Fibroblast of the aortic adventitia (primary cell): Measurements from ENCODE around the gene JMJD1C. TPM values are rescaled to one million over a fixed set of nuclear protein-coding genes. Genes with fewer than 3 reads are reported as not detected.

Experiments
- DNase-seq: peaks from one replicate; pipeline ENCODE4 v3.0.0-alpha.2; 2010; ENCODE audit warnings: low read depth
- H3K4me3 ChIP-seq: 2 replicates; pipeline ENCODE4 v1.5.1; 2011; ENCODE audit warnings: low read depth, mild to moderate bottlenecking, control low read depth, low read length, moderate library complexity
- CTCF ChIP-seq: IDR thresholded peaks from 2 replicates; pipeline ENCODE4 v1.5.1; 2011; ENCODE audit warnings: mild to moderate bottlenecking, low read length, control low read depth, inconsistent platforms; ENCODE audit not compliant: insufficient read depth
- total RNA-seq: library from RNA; depleted of rRNA; stranded (reverse); fragments of >200 nt; gene quantifications from 2 replicates; pipeline ENCODE4 v1.2.3, GENCODE V29; 2012; ENCODE audit warnings: low replicate concordance

The JMJD1C gene
- total RNA-seq, 1 donor: 120 TPM

- H3K4me3 ChIP-seq: no peak overlapping the region
- TF ChIP-seq CTCF: no peak
- peak; percentile 52 for DNase-seq
Observed at GRCh38 chr10:63409465-63410027, 56.2 kb downstream of the JMJD1C start.

- no peak for DNase-seq
- H3K4me3 ChIP-seq: no peak overlapping the region
- no peak for TF ChIP-seq CTCF
Observed at GRCh38 chr10:63407136-63407662, 58.6 kb downstream of the JMJD1C start.

GRCh38 chr10:63396133-63396761 is 69.5 kb downstream of the JMJD1C start:
- no peak for TF ChIP-seq CTCF
- peak overlapping the region; percentile 29 for H3K4me3 ChIP-seq
- peak; percentile 48 for DNase-seq

- DNase-seq: no peak
- no peak for TF ChIP-seq CTCF
- no peak overlapping the region for H3K4me3 ChIP-seq
Observed at GRCh38 chr10:63393050-63393449, 72.7 kb downstream of the JMJD1C start.

- no peak overlapping the region for H3K4me3 ChIP-seq
- DNase-seq: no peak
- no peak for TF ChIP-seq CTCF
Observed at GRCh38 chr10:63392224-63392623, 73.6 kb downstream of the JMJD1C start.

- TF ChIP-seq CTCF: no peak
- H3K4me3 ChIP-seq: no peak overlapping the region
- no peak for DNase-seq
Observed at GRCh38 chr10:63391812-63392211, 74.0 kb downstream of the JMJD1C start.
